Neural progenitor cell (in vitro differentiated cells): ENCODE measurements around the gene GABRR1. TPM values are rescaled to one million over a fixed set of nuclear protein-coding genes. Genes with fewer than 3 reads are reported as not detected.

Experiments
- DNase-seq: peaks from one replicate; pipeline ENCODE4 v3.0.0-alpha.2; 2016; ENCODE audit warnings: low spot score
- H2AFZ ChIP-seq: fragments of 200-600 bp; sonication (generic); replicated peaks from 2 replicates; pipeline ENCODE4 v1.6.1; 2016; ENCODE audit warnings: antibody characterized with exemption
- H3F3A ChIP-seq: fragments of 200-600 bp; sonication (generic); 2 replicates; pipeline ENCODE4 v1.6.1; 2016; ENCODE audit warnings: antibody characterized with exemption, low read depth
- H3K27ac ChIP-seq: fragments of 200-600 bp; sonication (generic); 2 replicates; pipeline ENCODE4 v1.5.1; 2016; ENCODE audit warnings: mild to moderate bottlenecking
- H3K27me3 ChIP-seq: fragments of 200-600 bp; sonication (generic); 2 replicates; pipeline ENCODE4 v1.6.1; 2016; ENCODE audit warnings: mild to moderate bottlenecking, moderate library complexity
- H3K36me3 ChIP-seq: fragments of 200-600 bp; sonication (generic); 2 replicates; pipeline ENCODE4 v1.5.1; 2016
- H3K4me1 ChIP-seq: fragments of 200-600 bp; sonication (generic); 2 replicates; pipeline ENCODE4 v1.6.1; 2016; ENCODE audit warnings: mixed run types
- H3K4me2 ChIP-seq: fragments of 200-600 bp; sonication (generic); 2 replicates; pipeline ENCODE4 v1.6.1; 2016
- H3K4me3 ChIP-seq: fragments of 200-600 bp; sonication (generic); 2 replicates; pipeline ENCODE4 v1.5.1; 2016
- H3K79me2 ChIP-seq: fragments of 200-600 bp; sonication (generic); 2 replicates; pipeline ENCODE4 v1.6.1; 2016; ENCODE audit warnings: low read depth
- H3K9ac ChIP-seq: fragments of 200-600 bp; sonication (generic); 2 replicates; pipeline ENCODE4 v1.6.1; 2016
- H3K9me3 ChIP-seq: fragments of 200-600 bp; sonication (generic); 2 replicates; pipeline ENCODE4 v1.5.1; 2016; ENCODE audit warnings: low read depth
- H4K20me1 ChIP-seq: fragments of 200-600 bp; sonication (generic); 2 replicates; pipeline ENCODE4 v1.6.1; 2016; ENCODE audit warnings: low read depth
- H3K27ac Mint-ChIP-seq: 3 replicates; pipeline ENCODE4 v1.8.0; 2021; ENCODE audit warnings: mixed read lengths
- H3K27me3 Mint-ChIP-seq: 2 replicates; pipeline ENCODE4 v1.8.0; 2022; ENCODE audit warnings: low read depth, mild to moderate bottlenecking, inconsistent platforms, moderate library complexity, mixed read lengths; ENCODE audit not compliant: insufficient read depth
- H3K36me3 Mint-ChIP-seq: 3 replicates; pipeline ENCODE4 v1.8.0; 2021; ENCODE audit warnings: mixed read lengths
- H3K4me1 Mint-ChIP-seq: 3 replicates; pipeline ENCODE4 v1.8.0; 2021; ENCODE audit warnings: mixed read lengths
- H3K4me3 Mint-ChIP-seq: 3 replicates; pipeline ENCODE4 v1.8.0; 2021; ENCODE audit warnings: mild to moderate bottlenecking, moderate library complexity, mixed read lengths
- H3K9me3 Mint-ChIP-seq: 3 replicates; pipeline ENCODE4 v1.8.0; 2020; ENCODE audit warnings: mixed read lengths
- EZH2 ChIP-seq: fragments of 200-600 bp; sonication (generic); IDR thresholded peaks from 2 replicates; pipeline ENCODE4 v1.6.1; 2017; ENCODE audit warnings: antibody characterized with exemption, mild to moderate bottlenecking, moderate library complexity
- EZH2phosphoT487 ChIP-seq: fragments of 200-600 bp; sonication (generic); IDR thresholded peaks from 2 replicates; pipeline ENCODE4 v1.6.1; 2017; ENCODE audit warnings: antibody characterized with exemption
- total RNA-seq: library from RNA; depleted of rRNA; stranded (reverse); fragments of >200 nt; gene quantifications from 2 replicates; pipeline ENCODE4 v1.2.3, GENCODE V29; 2015; ENCODE audit warnings: low replicate concordance
- TF ChIP-seq, protein P1 (sequence below): fragments of 200-600 bp; sonication (generic); IDR thresholded peaks from 2 replicates; pipeline ENCODE4 v1.5.1; 2017; ENCODE audit warnings: antibody characterized with exemption, mild to moderate bottlenecking

GABRR1 gene
- total RNA-seq, 1 donor from 2014 or later: not detected

DNA sequence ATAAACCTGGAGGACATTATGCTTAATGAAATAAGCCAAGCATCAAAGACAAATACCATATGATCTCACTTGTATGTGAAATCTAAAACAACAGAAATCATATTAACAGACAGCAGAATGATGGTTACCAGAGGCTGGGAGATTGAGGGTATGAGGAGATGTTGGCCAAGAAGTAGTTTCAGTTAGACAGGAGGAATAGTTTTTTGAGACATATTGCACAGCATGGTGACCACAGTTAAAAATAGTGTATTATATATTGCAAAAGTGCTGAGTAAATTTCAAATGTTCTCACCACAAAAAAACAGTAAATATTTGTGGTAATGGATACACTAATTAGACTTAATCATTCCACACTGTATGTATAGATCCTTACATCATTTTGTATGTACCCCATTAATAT, 1.8 kb downstream of the GABRR1 start:
- H3K36me3 Mint-ChIP-seq: no peaks in the 10 kb centered on the region
- Histone ChIP-seq H3K9me3 (no peaks in the 10 kb centered on the region), H3K27ac (no peak overlapping the region), H3K36me3 (no peaks in the 10 kb centered on the region), H3K4me1 (peaks cover 5% of the 10 kb centered on the region), H3K79me2 (no peaks in the 10 kb centered on the region), H2AFZ (no peak overlapping the region), H3K4me2 (no peak overlapping the region), H3K4me3 (no peak overlapping the region), H3F3A (no peaks in the 10 kb centered on the region), H3K9ac (no peak overlapping the region), H3K27me3 (no peaks in the 10 kb centered on the region), H4K20me1 (no peaks in the 10 kb centered on the region)
- H3K4me3 Mint-ChIP-seq: no peak overlapping the region
- no peak for DNase-seq
- peaks cover 4% of the 10 kb centered on the region for H3K9me3 Mint-ChIP-seq
- TF ChIP-seq EZH2 (no peak), EZH2phosphoT487 (no peak)
- TF ChIP-seq, protein P1, sequence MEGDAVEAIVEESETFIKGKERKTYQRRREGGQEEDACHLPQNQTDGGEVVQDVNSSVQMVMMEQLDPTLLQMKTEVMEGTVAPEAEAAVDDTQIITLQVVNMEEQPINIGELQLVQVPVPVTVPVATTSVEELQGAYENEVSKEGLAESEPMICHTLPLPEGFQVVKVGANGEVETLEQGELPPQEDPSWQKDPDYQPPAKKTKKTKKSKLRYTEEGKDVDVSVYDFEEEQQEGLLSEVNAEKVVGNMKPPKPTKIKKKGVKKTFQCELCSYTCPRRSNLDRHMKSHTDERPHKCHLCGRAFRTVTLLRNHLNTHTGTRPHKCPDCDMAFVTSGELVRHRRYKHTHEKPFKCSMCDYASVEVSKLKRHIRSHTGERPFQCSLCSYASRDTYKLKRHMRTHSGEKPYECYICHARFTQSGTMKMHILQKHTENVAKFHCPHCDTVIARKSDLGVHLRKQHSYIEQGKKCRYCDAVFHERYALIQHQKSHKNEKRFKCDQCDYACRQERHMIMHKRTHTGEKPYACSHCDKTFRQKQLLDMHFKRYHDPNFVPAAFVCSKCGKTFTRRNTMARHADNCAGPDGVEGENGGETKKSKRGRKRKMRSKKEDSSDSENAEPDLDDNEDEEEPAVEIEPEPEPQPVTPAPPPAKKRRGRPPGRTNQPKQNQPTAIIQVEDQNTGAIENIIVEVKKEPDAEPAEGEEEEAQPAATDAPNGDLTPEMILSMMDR: no peak
- H3K4me1 Mint-ChIP-seq: peaks cover 7% of the 10 kb centered on the region
- H3K27me3 Mint-ChIP-seq: peaks cover 2% of the 10 kb centered on the region
- H3K27ac Mint-ChIP-seq: no peak overlapping the region

GRCh38 chr6:89214197-89214596, 3.0 kb downstream of the GABRR1 start:
- H3K27ac ChIP-seq: no peak overlapping the region
- Mint-ChIP-seq H3K36me3 (no peaks in the 10 kb centered on the region), H3K4me1 (peaks cover 7% of the 10 kb centered on the region), H3K4me3 (no peak overlapping the region), H3K27ac (no peak overlapping the region), H3K27me3 (peaks cover 2% of the 10 kb centered on the region), H3K9me3 (peaks cover 4% of the 10 kb centered on the region)
- H3K4me1 ChIP-seq: peaks cover 5% of the 10 kb centered on the region
- no peak for DNase-seq
- H3K27me3 ChIP-seq: no peaks in the 10 kb centered on the region
- H3K9me3 ChIP-seq: no peaks in the 10 kb centered on the region
- H2AFZ ChIP-seq: no peak overlapping the region
- no peak overlapping the region for H3K9ac ChIP-seq
- no peaks in the 10 kb centered on the region for H3K36me3 ChIP-seq
- no peak overlapping the region for H3K4me2 ChIP-seq
- H3F3A ChIP-seq: no peaks in the 10 kb centered on the region
- no peaks in the 10 kb centered on the region for H3K79me2 ChIP-seq
- H4K20me1 ChIP-seq: no peaks in the 10 kb centered on the region
- no peak for TF ChIP-seq EZH2
- H3K4me3 ChIP-seq: no peak overlapping the region

DNA sequence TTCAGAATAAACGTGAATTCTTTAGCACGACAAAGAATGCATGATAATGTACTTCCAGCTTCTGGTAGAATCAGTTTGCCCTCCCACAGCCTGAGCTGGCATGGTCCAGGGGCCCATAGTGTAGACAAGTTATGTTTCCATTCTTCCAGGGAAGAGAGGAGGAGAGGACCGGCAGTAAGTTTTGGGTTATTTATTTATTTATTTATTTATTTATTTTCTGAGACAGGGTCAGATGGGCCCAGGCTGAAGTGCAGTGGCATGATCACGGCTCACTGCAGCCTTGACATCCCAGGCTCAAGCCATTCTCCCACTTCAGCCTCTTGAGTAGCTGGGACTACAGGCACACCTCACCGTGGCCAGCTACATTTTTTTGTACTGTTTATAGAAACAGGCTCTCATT, 4.7 kb downstream of the GABRR1 start:
- H3F3A ChIP-seq: no peaks in the 10 kb centered on the region
- no peaks in the 10 kb centered on the region for H3K9me3 ChIP-seq

DNA sequence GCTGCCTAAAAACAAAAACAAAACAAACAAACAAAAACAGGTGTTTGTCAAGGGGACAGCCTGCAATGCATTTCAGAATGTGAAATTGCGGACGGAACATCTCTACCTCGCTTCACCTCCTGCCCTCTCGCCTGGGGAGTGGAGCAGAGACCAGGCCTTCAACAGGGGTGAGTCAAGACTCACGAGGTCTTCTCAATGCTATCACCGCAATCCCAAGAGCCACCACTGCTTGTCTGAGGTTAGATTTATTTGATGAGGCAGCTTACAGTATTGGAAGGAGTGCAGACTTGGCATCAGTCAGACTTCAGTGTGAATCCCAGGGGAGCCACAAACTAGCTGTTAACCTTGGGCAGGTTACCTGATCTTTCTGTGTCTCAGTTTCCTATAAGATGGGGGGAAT, 7.7 kb downstream of the GABRR1 start:
- Histone ChIP-seq H3K27me3 (no peaks in the 10 kb centered on the region), H3K4me2 (no peak overlapping the region), H2AFZ (no peak overlapping the region), H3K79me2 (no peaks in the 10 kb centered on the region), H3K9ac (no peak overlapping the region), H3K4me3 (no peak overlapping the region), H3K4me1 (no peaks in the 10 kb centered on the region), H4K20me1 (no peaks in the 10 kb centered on the region), H3K27ac (no peak overlapping the region), H3K9me3 (no peaks in the 10 kb centered on the region), H3F3A (no peaks in the 10 kb centered on the region), H3K36me3 (no peaks in the 10 kb centered on the region)
- H3K4me1 Mint-ChIP-seq: no peaks in the 10 kb centered on the region
- no peak for DNase-seq
- peaks cover 4% of the 10 kb centered on the region for H3K9me3 Mint-ChIP-seq
- H3K4me3 Mint-ChIP-seq: no peak overlapping the region
- peaks cover 2% of the 10 kb centered on the region for H3K27me3 Mint-ChIP-seq
- H3K36me3 Mint-ChIP-seq: no peaks in the 10 kb centered on the region
- no peak overlapping the region for H3K27ac Mint-ChIP-seq
- no peak for TF ChIP-seq EZH2phosphoT487
- no peak for TF ChIP-seq EZH2
- TF ChIP-seq, protein P1: no peak

More for the DNA sequence above, 4.7 kb downstream of the GABRR1 start:
- H3K36me3 ChIP-seq: no peaks in the 10 kb centered on the region
- Mint-ChIP-seq H3K36me3 (no peaks in the 10 kb centered on the region), H3K27me3 (peaks cover 2% of the 10 kb centered on the region), H3K4me3 (no peak overlapping the region), H3K9me3 (peaks cover 4% of the 10 kb centered on the region), H3K4me1 (peaks cover 5% of the 10 kb centered on the region), H3K27ac (no peak overlapping the region)
- H2AFZ ChIP-seq: no peak overlapping the region
- H3K4me2 ChIP-seq: no peak overlapping the region
- H3K4me1 ChIP-seq: peaks cover 2% of the 10 kb centered on the region
- no peak overlapping the region for H3K27ac ChIP-seq
- H3K27me3 ChIP-seq: no peaks in the 10 kb centered on the region
- H3K4me3 ChIP-seq: no peak overlapping the region
- no peak for DNase-seq
- H4K20me1 ChIP-seq: no peaks in the 10 kb centered on the region
- no peak overlapping the region for H3K9ac ChIP-seq
- H3K79me2 ChIP-seq: no peaks in the 10 kb centered on the region
- TF ChIP-seq EZH2 (no peak), EZH2phosphoT487 (no peak)
- TF ChIP-seq, protein P1: no peak
